Measurements from ENCODE around the gene CTXN1.

DNA sequence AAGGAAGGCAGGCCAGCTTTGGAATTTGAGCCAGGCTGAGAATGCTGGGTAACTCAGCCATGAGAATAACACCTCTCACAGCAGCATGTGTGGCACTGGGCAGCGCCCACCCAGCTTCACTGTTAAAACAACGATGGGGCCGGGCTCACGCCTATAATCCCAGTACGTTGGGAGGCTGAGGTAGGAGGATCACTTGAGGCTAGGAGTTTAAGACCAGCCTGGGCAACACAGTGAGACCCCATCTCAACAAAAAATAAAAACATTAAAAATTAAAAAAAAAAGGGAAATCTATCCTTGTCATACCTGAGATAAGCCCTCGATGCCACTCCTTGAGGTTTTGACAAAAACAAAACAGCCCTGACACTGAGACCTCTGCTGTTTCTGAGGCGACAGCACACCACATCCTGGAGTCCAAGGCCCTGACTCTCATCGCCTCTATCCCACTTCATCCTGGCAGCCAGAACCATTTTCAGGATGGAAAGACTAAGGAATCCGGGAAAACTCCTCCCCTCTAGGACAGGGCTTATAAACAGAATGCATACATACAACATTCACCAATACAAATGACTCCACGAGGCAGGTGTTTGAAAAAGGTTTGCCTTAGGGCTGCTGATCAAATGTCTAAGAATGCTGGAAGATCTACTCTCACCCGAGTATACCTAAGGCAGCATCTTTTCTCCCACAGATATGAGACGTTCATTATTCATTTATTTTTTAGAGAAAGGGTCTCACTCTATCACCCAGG lies 40.2 kb upstream of the CTXN1 start:
- TF ChIP-seq, protein P1, sequence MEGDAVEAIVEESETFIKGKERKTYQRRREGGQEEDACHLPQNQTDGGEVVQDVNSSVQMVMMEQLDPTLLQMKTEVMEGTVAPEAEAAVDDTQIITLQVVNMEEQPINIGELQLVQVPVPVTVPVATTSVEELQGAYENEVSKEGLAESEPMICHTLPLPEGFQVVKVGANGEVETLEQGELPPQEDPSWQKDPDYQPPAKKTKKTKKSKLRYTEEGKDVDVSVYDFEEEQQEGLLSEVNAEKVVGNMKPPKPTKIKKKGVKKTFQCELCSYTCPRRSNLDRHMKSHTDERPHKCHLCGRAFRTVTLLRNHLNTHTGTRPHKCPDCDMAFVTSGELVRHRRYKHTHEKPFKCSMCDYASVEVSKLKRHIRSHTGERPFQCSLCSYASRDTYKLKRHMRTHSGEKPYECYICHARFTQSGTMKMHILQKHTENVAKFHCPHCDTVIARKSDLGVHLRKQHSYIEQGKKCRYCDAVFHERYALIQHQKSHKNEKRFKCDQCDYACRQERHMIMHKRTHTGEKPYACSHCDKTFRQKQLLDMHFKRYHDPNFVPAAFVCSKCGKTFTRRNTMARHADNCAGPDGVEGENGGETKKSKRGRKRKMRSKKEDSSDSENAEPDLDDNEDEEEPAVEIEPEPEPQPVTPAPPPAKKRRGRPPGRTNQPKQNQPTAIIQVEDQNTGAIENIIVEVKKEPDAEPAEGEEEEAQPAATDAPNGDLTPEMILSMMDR (IDR thresholded peaks at IDR 0.05): no peak
- TF ChIP-seq EZH2 (IDR thresholded peaks at IDR 0.05; ENCODE audit: borderline replicate concordance, insufficient read depth, low read depth, low read length, poor library complexity, severe bottlenecking): no peak
